Activated CD8-positive, alpha-beta T cell treated with anti-CD3 and anti-CD28 coated beads, Interleukin-2, amount 10 ng/mL, durations not matched to agents 7 days and 5 days (primary cell): ENCODE measurements around the gene HOXA5. TPM values are rescaled to one million over a fixed set of nuclear protein-coding genes. Genes with fewer than 3 reads are reported as not detected.

Source experiments
- ATAC-seq: fragments of 150-1000 bp; cut with Tn5 transposase; one replicate; pipeline ENCODE4 v1.10.0; 2021; ENCODE audit warnings: moderate library complexity
- CTCF ChIA-PET: fragments of 350-600 bp; sonication (Branson Sonifier 250); formaldehyde crosslinking; loops from one replicate; lab custom pipeline; 2021; ENCODE audit warnings: antibody characterized with exemption; lab: Charles Lee
- POLR2A ChIA-PET: fragments of 350-600 bp; sonication (Branson Sonifier 250); formaldehyde crosslinking; loops from one replicate; lab custom pipeline; 2021; ENCODE audit warnings: antibody characterized with exemption; lab: Charles Lee
- DNase-seq: peaks from one replicate; pipeline ENCODE4 v3.0.0-alpha.2; 2020
- H3K27ac Mint-ChIP-seq: one replicate; pipeline ENCODE4 v1.8.0; 2021; ENCODE audit warnings: mild to moderate bottlenecking, mixed read lengths
- H3K27me3 Mint-ChIP-seq: one replicate; pipeline ENCODE4 v1.8.0; 2021; ENCODE audit warnings: low read depth, mixed read lengths
- H3K36me3 Mint-ChIP-seq: one replicate; pipeline ENCODE4 v1.8.0; 2021; ENCODE audit warnings: low read depth, mixed read lengths
- H3K4me1 Mint-ChIP-seq: one replicate; pipeline ENCODE4 v1.8.0; 2021; ENCODE audit warnings: low read depth, mixed read lengths
- H3K4me3 Mint-ChIP-seq: one replicate; pipeline ENCODE4 v1.8.0; 2021; ENCODE audit warnings: mild to moderate bottlenecking, mixed read lengths
- H3K9me3 Mint-ChIP-seq: one replicate; pipeline ENCODE4 v1.8.0; 2022; ENCODE audit warnings: mixed read lengths; ENCODE audit not compliant: insufficient read depth
- total RNA-seq, 2 experiments: library from RNA; stranded (reverse); gene quantifications; one replicate each; pipeline ENCODE4 v1.2.3, GENCODE V29; 2021

HOXA5 gene
- total RNA-seq, 2 experiments from 2014 or later, result not detected

GRCh38 chr7:27141137-27141922 is 2.2 kb downstream of the HOXA5 start:
- peaks cover 2% of the 10 kb centered on the region for H3K4me1 Mint-ChIP-seq
- CTCF ChIA-PET, result no interaction called here

GRCh38 chr7:27140126-27140857 is 3.2 kb downstream of the HOXA5 start:
- Mint-ChIP-seq H3K27me3 (peaks cover 30% of the 10 kb centered on the region), H3K36me3 (no peaks in the 10 kb centered on the region), H3K4me3 (no peak overlapping the region), H3K27ac (no peak overlapping the region), H3K9me3 (no peaks in the 10 kb centered on the region), H3K4me1 (peaks cover 4% of the 10 kb centered on the region)
- no peak for ATAC-seq
- DNase-seq, result no peak
- CTCF ChIA-PET, result no interaction called here
- POLR2A ChIA-PET, result no interaction called here

More at GRCh38 chr7:27141137-27141922, 2.2 kb downstream of the HOXA5 start:
- POLR2A ChIA-PET, result no interaction called here
- Mint-ChIP-seq H3K4me3 (no peak overlapping the region), H3K27ac (no peak overlapping the region), H3K36me3 (no peaks in the 10 kb centered on the region), H3K27me3 (peaks cover 25% of the 10 kb centered on the region), H3K9me3 (no peaks in the 10 kb centered on the region)
- ATAC-seq (no peak), DNase-seq (no peak)

- ChIA-PET CTCF (no interaction called here), POLR2A (no interaction called here)
- Mint-ChIP-seq H3K27me3 (peaks cover 34% of the 10 kb centered on the region), H3K4me3 (no peak overlapping the region), H3K4me1 (peaks cover 12% of the 10 kb centered on the region), H3K9me3 (no peaks in the 10 kb centered on the region), H3K36me3 (no peaks in the 10 kb centered on the region), H3K27ac (no peak overlapping the region)
- ATAC-seq (no peak), DNase-seq (no peak)
These were observed 4.0 kb downstream of the HOXA5 start for GRCh38 chr7:27139334-27140125.

- Mint-ChIP-seq H3K4me1 (peaks cover 17% of the 10 kb centered on the region), H3K4me3 (no peak overlapping the region), H3K27ac (no peak overlapping the region), H3K9me3 (no peaks in the 10 kb centered on the region), H3K36me3 (no peaks in the 10 kb centered on the region), H3K27me3 (peaks cover 38% of the 10 kb centered on the region)
- DNase-seq, result no peak
- POLR2A ChIA-PET, result no interaction called here
- ATAC-seq, result no peak
- CTCF ChIA-PET, result no interaction called here
These were observed 4.5 kb downstream of the HOXA5 start for GRCh38 chr7:27138985-27139333.

GRCh38 chr7:27138472-27138871 is 5.0 kb downstream of the HOXA5 start:
- H3K27me3 Mint-ChIP-seq, result peaks cover 41% of the 10 kb centered on the region
- ATAC-seq, result no peak
- CTCF ChIA-PET, result no interaction called here

GRCh38 chr7:27137640-27138315 is 5.7 kb downstream of the HOXA5 start:
- DNase-seq (no peak), ATAC-seq (no peak)
- no peak overlapping the region for H3K4me3 Mint-ChIP-seq
- POLR2A ChIA-PET, result no interaction called here
- no peak overlapping the region for H3K27ac Mint-ChIP-seq
- no peaks in the 10 kb centered on the region for H3K9me3 Mint-ChIP-seq
- peaks cover 46% of the 10 kb centered on the region for H3K27me3 Mint-ChIP-seq
- H3K36me3 Mint-ChIP-seq, result no peaks in the 10 kb centered on the region
- CTCF ChIA-PET, result no interaction called here
- peaks cover 20% of the 10 kb centered on the region for H3K4me1 Mint-ChIP-seq

More at GRCh38 chr7:27138472-27138871, 5.0 kb downstream of the HOXA5 start:
- H3K27ac Mint-ChIP-seq, result no peak overlapping the region
- H3K36me3 Mint-ChIP-seq, result no peaks in the 10 kb centered on the region
- H3K4me3 Mint-ChIP-seq, result no peak overlapping the region
- H3K9me3 Mint-ChIP-seq, result no peaks in the 10 kb centered on the region
- POLR2A ChIA-PET, result no interaction called here
- DNase-seq, result no peak
- H3K4me1 Mint-ChIP-seq, result peaks cover 20% of the 10 kb centered on the region

GRCh38 chr7:27134392-27134791 is 9.1 kb downstream of the HOXA5 start:
- no peaks in the 10 kb centered on the region for H3K9me3 Mint-ChIP-seq
- H3K27me3 Mint-ChIP-seq, result peaks cover 47% of the 10 kb centered on the region
- DNase-seq (no peak), ATAC-seq (no peak)
- POLR2A ChIA-PET, result no interaction called here
- no peak overlapping the region for H3K4me3 Mint-ChIP-seq
- H3K4me1 Mint-ChIP-seq, result peaks cover 20% of the 10 kb centered on the region
- no peak overlapping the region for H3K27ac Mint-ChIP-seq
- CTCF ChIA-PET, result interaction anchor here (1.4 kb wide), 1 partner anchor 16 kb away, joined by 5 read pairs; no protein-coding TSS in a partner anchor
- no peaks in the 10 kb centered on the region for H3K36me3 Mint-ChIP-seq

GRCh38 chr7:27133409-27134231 is 9.9 kb downstream of the HOXA5 start:
- ChIA-PET POLR2A (no interaction called here), CTCF (interaction anchor here (1.4 kb wide), 1 partner anchor 16 kb away, joined by 5 read pairs; no protein-coding TSS in a partner anchor)
- Mint-ChIP-seq H3K27me3 (peaks cover 48% of the 10 kb centered on the region), H3K9me3 (no peaks in the 10 kb centered on the region), H3K4me3 (no peak overlapping the region), H3K4me1 (peaks cover 20% of the 10 kb centered on the region), H3K27ac (no peak overlapping the region), H3K36me3 (no peaks in the 10 kb centered on the region)
- no peak for ATAC-seq
- DNase-seq, result no peak

- DNase-seq (no peak), ATAC-seq (no peak)
- H3K36me3 Mint-ChIP-seq, result no peaks in the 10 kb centered on the region
- ChIA-PET POLR2A (no interaction called here), CTCF (no interaction called here)
- peaks cover 48% of the 10 kb centered on the region for H3K27me3 Mint-ChIP-seq
- H3K4me3 Mint-ChIP-seq, result no peak overlapping the region
- peaks cover 20% of the 10 kb centered on the region for H3K4me1 Mint-ChIP-seq
- H3K27ac Mint-ChIP-seq, result no peak overlapping the region
- H3K9me3 Mint-ChIP-seq, result no peaks in the 10 kb centered on the region
These were observed 10.5 kb downstream of the HOXA5 start for GRCh38 chr7:27132978-27133377.

- DNase-seq, result no peak
- no peak for ATAC-seq
- Mint-ChIP-seq H3K27ac (no peak overlapping the region), H3K4me3 (no peak overlapping the region), H3K9me3 (no peaks in the 10 kb centered on the region), H3K27me3 (peaks cover 50% of the 10 kb centered on the region), H3K36me3 (no peaks in the 10 kb centered on the region), H3K4me1 (peaks cover 19% of the 10 kb centered on the region)
- ChIA-PET CTCF (interaction anchor here (2.1 kb wide), 1 partner anchor 19 kb away, joined by 6 read pairs; no protein-coding TSS in a partner anchor), POLR2A (no interaction called here)
These were observed 11.3 kb downstream of the HOXA5 start for GRCh38 chr7:27132214-27132613.
